ENCODE measurements around the gene IL10RA. TPM values are rescaled to one million over a fixed set of nuclear protein-coding genes. Genes with fewer than 3 reads are reported as not detected.
"Not testable (repeated sequence)": the region's sequence is repeated elsewhere in the genome, so short reads cannot be mapped to it uniquely, and the experiment has no call there.

Gene IL10RA
- total RNA-seq, 3 donors from 2014 or later, result 9.3 to 25.9 (median 12.5) TPM

DNA sequence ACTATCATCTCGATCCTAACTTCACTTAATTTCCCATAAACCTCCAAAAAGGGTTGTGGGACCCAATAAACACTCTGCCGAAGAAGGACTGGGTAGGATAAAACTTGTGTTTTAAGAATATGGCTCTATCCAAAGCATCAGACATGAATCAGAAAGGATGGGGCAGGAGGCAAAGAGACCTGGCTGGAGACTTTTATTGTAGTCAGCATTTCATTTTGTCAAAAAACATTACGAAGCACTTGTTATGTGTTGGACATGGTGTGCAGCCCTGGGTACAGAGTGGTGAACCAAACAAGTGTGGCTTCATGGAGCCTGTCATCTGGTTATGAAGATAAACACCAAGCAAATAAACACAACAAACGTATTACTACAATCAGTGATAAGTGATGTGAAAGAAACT lies 17.3 kb downstream of the IL10RA start:
- H3K9me3 ChIP-seq, result no peaks in the 10 kb centered on the region
- no peak overlapping the region for H3K4me3 ChIP-seq
- no peaks in the 10 kb centered on the region for H3K36me3 ChIP-seq (ENCODE audit: low read depth)
- TF ChIP-seq CTCF (IDR thresholded peaks at IDR 0.05), result no peak
- H3K4me1 ChIP-seq (ENCODE audit: low read depth), result peaks cover 12% of the 10 kb centered on the region
- ATAC-seq (no peak), DNase-seq (no peak)
- intact Hi-C loops (cut with DNase I, micrococcal nuclease), result no loop called here

DNA sequence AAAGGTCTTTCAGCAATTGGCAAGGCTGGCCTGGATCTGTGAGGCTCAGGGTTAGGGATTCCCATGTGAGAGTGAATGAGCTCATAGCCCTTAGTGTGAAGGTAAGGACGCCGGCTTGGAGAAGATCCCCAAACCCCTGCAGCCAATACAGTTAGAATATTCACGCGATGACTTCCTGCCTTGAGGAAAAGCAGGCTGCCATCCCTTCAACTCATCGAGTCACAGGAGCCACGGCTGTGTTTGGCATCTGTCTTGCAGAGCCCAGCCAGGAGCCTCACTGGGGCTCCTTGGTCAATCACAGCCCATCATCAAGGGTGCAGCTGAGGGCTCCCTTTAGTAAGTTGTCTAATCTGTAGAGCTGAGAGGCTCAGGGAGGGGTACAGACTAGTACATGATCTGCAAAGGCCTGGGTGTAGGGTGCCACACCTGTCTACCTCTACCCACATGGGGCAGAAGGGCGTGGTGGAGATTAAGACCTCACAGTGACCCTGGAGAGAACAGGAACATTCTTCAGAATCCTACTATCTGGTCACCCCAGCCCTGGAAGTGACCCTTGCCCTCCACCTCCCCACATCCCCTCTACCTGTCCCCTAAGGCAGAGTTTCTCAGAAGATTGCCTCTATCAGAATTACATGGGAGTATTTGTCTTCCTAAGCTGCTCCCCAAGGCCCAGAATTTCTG lies 18.5 kb downstream of the IL10RA start:
- Histone ChIP-seq H3K4me1 (ENCODE audit: low read depth) (peaks cover 12% of the 10 kb centered on the region), H3K9me3 (no peaks in the 10 kb centered on the region), H3K36me3 (ENCODE audit: low read depth) (no peaks in the 10 kb centered on the region), H3K4me3 (no peak overlapping the region)
- DNase-seq (no peak), ATAC-seq (no peak)
- TF ChIP-seq CTCF (IDR thresholded peaks at IDR 0.05), result no peak
- intact Hi-C loops (cut with DNase I, micrococcal nuclease), result no loop called here

DNA sequence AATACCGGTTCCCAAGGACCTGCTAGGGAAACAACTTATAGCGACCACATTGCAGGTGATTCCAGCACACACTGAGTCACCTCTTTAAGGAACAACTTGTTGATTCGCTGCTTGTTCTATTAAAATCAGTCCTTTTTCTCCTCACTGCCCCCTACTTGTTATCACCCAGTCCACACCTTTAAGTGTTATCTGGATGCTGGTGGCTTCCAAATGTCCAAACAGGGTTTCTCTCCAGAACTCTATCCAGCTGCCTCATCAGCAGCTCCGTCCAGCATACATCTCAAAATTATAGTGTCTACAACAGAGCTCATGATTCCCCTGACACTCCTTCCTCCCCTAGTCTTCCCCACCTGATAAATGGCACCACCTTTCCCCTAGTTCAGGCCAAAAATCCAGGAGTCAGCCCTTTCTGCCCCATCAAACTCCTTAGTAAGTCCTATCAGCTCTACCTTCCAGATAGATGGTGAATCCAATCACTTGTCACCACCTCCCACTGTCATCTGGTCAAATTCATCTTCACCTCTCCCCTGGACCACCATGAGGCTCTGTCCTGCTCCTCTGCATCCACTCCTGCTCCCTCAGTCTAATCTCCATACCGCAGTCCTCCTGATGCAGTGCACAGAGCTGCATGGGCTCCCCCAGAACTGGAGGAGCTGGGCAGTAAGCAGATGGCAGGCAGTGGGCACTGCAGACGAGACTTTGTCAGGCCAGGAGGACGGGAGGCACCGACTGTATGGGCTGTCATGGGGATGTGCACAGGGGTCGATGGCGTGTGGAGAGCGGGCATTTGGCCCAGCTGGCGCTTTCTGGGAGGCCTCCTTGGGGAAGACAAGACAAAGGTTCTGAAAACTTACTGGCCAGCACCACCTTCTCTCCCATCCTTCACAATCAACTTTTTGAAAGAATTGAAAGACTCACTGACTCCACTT lies 19.3 kb downstream of the IL10RA start:
- Histone ChIP-seq H3K4me3 (no peak overlapping the region), H3K9me3 (no peaks in the 10 kb centered on the region), H3K4me1 (ENCODE audit: low read depth) (peaks cover 12% of the 10 kb centered on the region), H3K36me3 (ENCODE audit: low read depth) (no peaks in the 10 kb centered on the region)
- TF ChIP-seq CTCF (IDR thresholded peaks at IDR 0.05), result no peak
- intact Hi-C loops (cut with DNase I, micrococcal nuclease), result no loop called here
- ATAC-seq (no peak), DNase-seq (no peak)

- peaks cover 12% of the 10 kb centered on the region for H3K4me1 ChIP-seq (ENCODE audit: low read depth)
- DNase-seq (no peak), ATAC-seq (no peak)
- TF ChIP-seq CTCF (IDR thresholded peaks at IDR 0.05), result no peak
- no peaks in the 10 kb centered on the region for H3K36me3 ChIP-seq (ENCODE audit: low read depth)
- no peak overlapping the region for H3K4me3 ChIP-seq
- H3K9me3 ChIP-seq, result no peaks in the 10 kb centered on the region
- intact Hi-C loops (cut with DNase I, micrococcal nuclease), result no loop called here
Observed at GRCh38 chr11:118006153-118006534, 19.9 kb downstream of the IL10RA start.

DNA sequence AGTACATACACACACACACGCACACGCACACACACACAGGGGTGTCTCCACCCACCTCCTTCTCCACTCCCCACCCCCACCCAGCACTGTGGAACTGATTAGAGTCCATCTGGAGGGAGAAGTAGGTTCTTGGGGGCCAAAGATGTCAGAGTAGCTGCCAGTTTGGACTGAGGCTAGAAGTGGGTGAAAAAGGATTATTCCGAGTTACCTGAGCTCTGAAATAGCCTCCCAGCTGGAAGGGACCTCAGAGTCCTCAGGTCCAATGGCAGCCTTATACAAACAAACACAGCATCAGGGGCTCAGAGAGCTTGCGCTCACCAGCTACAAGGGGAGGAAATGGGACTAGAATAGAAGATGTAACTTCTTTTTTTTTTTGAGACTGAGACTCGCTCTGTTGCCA lies 20.8 kb downstream of the IL10RA start:
- Histone ChIP-seq H3K36me3 (ENCODE audit: low read depth) (no peaks in the 10 kb centered on the region), H3K4me3 (no peak overlapping the region), H3K9me3 (no peaks in the 10 kb centered on the region), H3K4me1 (ENCODE audit: low read depth) (peaks cover 12% of the 10 kb centered on the region)
- intact Hi-C loops (cut with DNase I, micrococcal nuclease), result no loop called here
- ATAC-seq (peak; percentile 5), DNase-seq (no peak)
- no peak for TF ChIP-seq CTCF (IDR thresholded peaks at IDR 0.05)

DNA sequence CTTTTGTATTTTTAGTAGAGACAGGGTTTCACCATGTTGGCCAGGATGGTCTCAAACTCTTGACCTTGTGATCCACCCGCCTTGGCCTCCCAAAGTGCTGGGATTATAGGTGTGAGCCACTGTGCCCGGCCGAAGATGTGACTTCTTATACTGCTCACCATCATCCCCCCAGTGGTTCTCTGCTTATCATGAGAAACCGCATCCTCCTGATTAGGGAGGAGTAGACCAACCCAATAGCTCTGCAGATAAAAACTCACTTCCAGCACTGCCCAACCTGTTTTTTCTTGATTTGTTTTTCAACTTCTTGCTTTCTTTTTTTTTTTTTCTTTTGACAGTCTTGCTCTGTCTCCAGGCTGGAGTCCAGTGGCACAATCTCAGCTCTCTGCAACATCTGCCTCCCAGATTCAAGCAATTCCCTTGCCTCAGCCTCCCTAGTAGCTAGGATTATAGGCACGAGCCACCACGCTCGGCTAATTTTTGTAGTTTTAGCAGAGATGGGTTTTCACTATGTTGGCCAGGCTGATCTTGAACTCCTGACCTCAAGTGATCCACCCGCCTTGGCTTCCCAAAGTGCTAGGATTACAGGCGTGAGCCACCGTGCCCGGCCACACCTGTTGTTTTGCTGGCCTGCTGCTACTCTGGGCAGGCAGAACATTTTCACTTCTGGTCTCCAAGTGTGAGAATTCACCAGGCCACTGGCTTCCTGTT lies 21.5 kb downstream of the IL10RA start:
- H3K9me3 ChIP-seq; H3K4me3 ChIP-seq; H3K4me1 ChIP-seq (ENCODE audit: low read depth); H3K36me3 ChIP-seq (ENCODE audit: low read depth); intact Hi-C loops (cut with DNase I, micrococcal nuclease): not testable (repeated sequence)
- peak; percentile 51 for ATAC-seq
- peak in 1 of 3 donors; percentile 55 for DNase-seq

Data from mucosa of descending colon (tissue), 3 donors.